Stomach smooth muscle (tissue), 2 donors: ENCODE data around the gene HUS1B.

ENCODE experiments used
- H3K27ac ChIP-seq: one replicate; pipeline ENCODE4 v1.7.0; 2013; ENCODE audit warnings: mild to moderate bottlenecking, low read length, inconsistent platforms
- H3K27me3 ChIP-seq, 2 donors: one replicate each; pipeline ENCODE4 v1.7.0; 2013; ENCODE audit warnings: low read length in 2 of 2; ENCODE audit not compliant: insufficient read depth in 2 of 2, control insufficient read depth in 1 of 2
- H3K36me3 ChIP-seq, 2 donors: one replicate each; pipeline ENCODE4 v1.7.0; 2013; ENCODE audit warnings: low read length in 2 of 2; ENCODE audit not compliant: control insufficient read depth in 2 of 2, insufficient read depth in 2 of 2
- H3K4me1 ChIP-seq: one replicate; pipeline ENCODE4 v1.7.0; 2013; ENCODE audit warnings: low read length; ENCODE audit not compliant: control insufficient read depth, insufficient read depth
- H3K4me3 ChIP-seq, 2 donors: one replicate each; pipeline ENCODE4 v1.7.0; 2013; ENCODE audit warnings: low read length in 2 of 2
- H3K9ac ChIP-seq, 2 donors: one replicate each; pipeline ENCODE4 v1.7.0; 2013; ENCODE audit warnings: low read length in 2 of 2, mild to moderate bottlenecking in 1 of 2
- H3K9me3 ChIP-seq, 2 donors: one replicate each; pipeline ENCODE4 v1.7.0; 2013; ENCODE audit warnings: low read length in 2 of 2; ENCODE audit not compliant: control insufficient read depth in 2 of 2
- donor health status: healthy.
- donor health status: Pancreatic carcinoma.

Gene HUS1B

GRCh38 chr6:622462-622861 is 34.4 kb downstream of the HUS1B start:
- peaks cover 17% of the 10 kb centered on the region for H3K4me1 ChIP-seq
- no peaks in the 10 kb centered on the region for H3K27me3 ChIP-seq
- peak overlapping the region; percentile 35 to 45 for H3K4me3 ChIP-seq
- peak overlapping the region; percentile 68 for H3K27ac ChIP-seq
- H3K9me3 ChIP-seq = no peaks in the 10 kb centered on the region
- peaks cover 2 to 6% of the 10 kb centered on the region in 2 donors for H3K36me3 ChIP-seq
- H3K9ac ChIP-seq = peak overlapping the region; percentile 19 to 43

GRCh38 chr6:621931-622330 is 35.0 kb downstream of the HUS1B start:
- H3K36me3 ChIP-seq = peaks cover 2 to 10% of the 10 kb centered on the region in 2 donors
- no peaks in the 10 kb centered on the region for H3K9me3 ChIP-seq
- H3K27me3 ChIP-seq = no peaks in the 10 kb centered on the region
- peak overlapping the region; percentile 35 to 45 for H3K4me3 ChIP-seq
- peak overlapping the region; percentile 58 for H3K27ac ChIP-seq
- H3K9ac ChIP-seq = peak overlapping the region in 1 of 2 donors; percentile 43
- H3K4me1 ChIP-seq = peaks cover 17% of the 10 kb centered on the region

- Histone ChIP-seq H3K4me3 (no peak overlapping the region), H3K27me3 (no peaks in the 10 kb centered on the region), H3K36me3 (peaks cover 2 to 12% of the 10 kb centered on the region in 2 donors), H3K27ac (no peak overlapping the region), H3K4me1 (peaks cover 17% of the 10 kb centered on the region), H3K9ac (peak overlapping the region in 1 of 2 donors; percentile 13), H3K9me3 (no peaks in the 10 kb centered on the region)
These were observed 36.0 kb downstream of the HUS1B start for GRCh38 chr6:620950-621349.

DNA sequence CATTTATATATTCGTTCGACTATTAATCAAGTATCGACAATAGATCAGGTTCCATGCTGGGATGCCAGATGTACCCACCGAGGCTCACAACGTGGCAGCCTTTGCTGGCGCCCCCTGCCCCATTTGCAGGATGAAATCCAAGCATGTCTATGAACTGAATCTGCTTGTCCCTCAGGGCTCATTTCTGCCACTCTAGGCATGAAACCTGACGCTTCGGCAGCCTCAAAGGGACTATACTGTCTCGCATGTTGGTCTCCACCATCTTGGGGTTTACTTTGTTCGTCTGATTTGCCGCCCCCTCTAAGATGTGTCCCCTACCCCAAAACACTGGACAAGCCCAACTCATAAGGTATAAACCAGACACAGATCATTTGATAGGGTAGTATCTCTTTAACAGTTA is 36.7 kb downstream of the HUS1B start:
- Histone ChIP-seq H3K36me3 (peaks cover 4 to 14% of the 10 kb centered on the region in 2 donors), H3K9me3 (no peaks in the 10 kb centered on the region), H3K4me3 (no peak overlapping the region), H3K27me3 (no peaks in the 10 kb centered on the region), H3K27ac (no peak overlapping the region), H3K4me1 (peaks cover 14% of the 10 kb centered on the region), H3K9ac (no peak overlapping the region)

DNA sequence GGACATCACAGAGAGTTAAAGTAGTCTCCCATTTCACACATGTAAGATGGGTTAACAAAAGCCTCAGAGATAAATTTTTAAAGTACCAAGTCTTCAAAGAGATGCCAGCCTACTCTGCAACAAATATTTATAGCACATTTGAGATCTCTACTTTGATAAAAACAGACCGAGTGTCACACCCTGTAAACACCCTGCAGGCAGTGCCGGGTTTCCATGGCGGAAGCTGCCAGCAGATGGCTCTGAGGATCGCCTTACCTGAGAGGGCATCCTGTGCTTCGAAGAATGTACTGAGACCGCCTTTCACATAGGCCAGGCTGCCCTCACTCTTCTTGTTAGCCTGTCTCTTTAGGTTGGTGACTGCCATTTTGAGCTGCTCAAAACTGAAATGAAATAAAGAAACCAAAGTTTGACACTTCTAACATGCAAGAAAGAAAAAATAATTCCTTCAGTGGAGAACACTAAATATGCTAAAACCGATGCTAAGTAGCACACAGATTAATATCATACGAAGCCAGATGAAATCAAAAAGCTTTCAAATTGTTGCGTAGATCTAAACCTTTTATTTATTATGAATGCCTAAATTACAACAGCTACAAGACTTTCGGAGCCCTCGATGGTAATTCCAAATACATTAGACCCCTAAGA is 39.3 kb downstream of the HUS1B start:
- Histone ChIP-seq H3K27ac (no peak overlapping the region), H3K36me3 (peaks cover 6 to 21% of the 10 kb centered on the region in 2 donors), H3K9me3 (no peaks in the 10 kb centered on the region), H3K4me3 (no peak overlapping the region), H3K27me3 (no peaks in the 10 kb centered on the region), H3K9ac (no peak overlapping the region), H3K4me1 (peaks cover 14% of the 10 kb centered on the region)

GRCh38 chr6:613981-614380 is 42.9 kb downstream of the HUS1B start:
- H3K4me3 ChIP-seq = no peak overlapping the region
- no peaks in the 10 kb centered on the region for H3K27me3 ChIP-seq
- no peak overlapping the region for H3K27ac ChIP-seq
- no peaks in the 10 kb centered on the region for H3K9me3 ChIP-seq
- no peak overlapping the region for H3K9ac ChIP-seq
- H3K36me3 ChIP-seq = peaks cover 5 to 16% of the 10 kb centered on the region in 2 donors
- H3K4me1 ChIP-seq = no peaks in the 10 kb centered on the region

- Histone ChIP-seq H3K9ac (no peak overlapping the region), H3K27ac (no peak overlapping the region), H3K9me3 (no peaks in the 10 kb centered on the region), H3K27me3 (no peaks in the 10 kb centered on the region), H3K36me3 (peaks cover 10 to 15% of the 10 kb centered on the region in 2 donors), H3K4me1 (no peaks in the 10 kb centered on the region), H3K4me3 (no peak overlapping the region)
These were observed 45.0 kb downstream of the HUS1B start for GRCh38 chr6:611928-612327.

GRCh38 chr6:610882-611281 is 46.0 kb downstream of the HUS1B start:
- H3K4me1 ChIP-seq = no peaks in the 10 kb centered on the region
- H3K9me3 ChIP-seq = no peaks in the 10 kb centered on the region
- H3K27me3 ChIP-seq = no peaks in the 10 kb centered on the region
- no peak overlapping the region for H3K4me3 ChIP-seq
- H3K36me3 ChIP-seq = peaks cover 13 to 17% of the 10 kb centered on the region in 2 donors
- H3K27ac ChIP-seq = no peak overlapping the region
- no peak overlapping the region for H3K9ac ChIP-seq

GRCh38 chr6:609905-610304 is 47.0 kb downstream of the HUS1B start:
- Histone ChIP-seq H3K27me3 (no peaks in the 10 kb centered on the region), H3K9ac (no peak overlapping the region), H3K36me3 (peaks cover 10 to 14% of the 10 kb centered on the region in 2 donors), H3K27ac (no peak overlapping the region), H3K4me1 (no peaks in the 10 kb centered on the region), H3K4me3 (no peak overlapping the region), H3K9me3 (no peaks in the 10 kb centered on the region)

- H3K4me1 ChIP-seq = no peaks in the 10 kb centered on the region
- no peak overlapping the region for H3K9ac ChIP-seq
- no peaks in the 10 kb centered on the region for H3K27me3 ChIP-seq
- no peak overlapping the region for H3K27ac ChIP-seq
- no peaks in the 10 kb centered on the region for H3K9me3 ChIP-seq
- peaks cover 10 to 11% of the 10 kb centered on the region in 2 donors for H3K36me3 ChIP-seq
- no peak overlapping the region for H3K4me3 ChIP-seq
These were observed 50.0 kb downstream of the HUS1B start for GRCh38 chr6:606829-607379.
